ENCODE data around the gene CHERP. TPM values are rescaled to one million over a fixed set of nuclear protein-coding genes. Genes with fewer than 3 reads are reported as not detected.

CHERP gene
- total RNA-seq, 2 experiments from 2014 or later = 15.6 to 87.2 TPM

GRCh38 chr19:16581145-16581970 is 39.1 kb upstream of the CHERP start:
- Histone ChIP-seq H3K9me3 (ENCODE audit: low read length) (no peaks in the 10 kb centered on the region), H3K4me2 (ENCODE audit: low read length) (no peak overlapping the region), H3K9me2 (ENCODE audit: insufficient read depth, low read length) (no peaks in the 10 kb centered on the region), H3K4me1 (ENCODE audit: insufficient read depth, low read length, poor library complexity, severe bottlenecking) (peaks cover 51% of the 10 kb centered on the region), H3K4me3 (ENCODE audit: low read depth, low read length, poor library complexity, severe bottlenecking) (no peak overlapping the region), H4K20me1 (ENCODE audit: insufficient read depth, low read length) (peaks cover 11% of the 10 kb centered on the region), H3K36me3 (ENCODE audit: insufficient read depth, low read length) (peaks cover 55% of the 10 kb centered on the region), H3K27ac (ENCODE audit: low read depth, low read length, poor library complexity, severe bottlenecking) (no peak overlapping the region), H3K79me2 (ENCODE audit: insufficient read depth, low read depth, low read length) (peaks cover 87% of the 10 kb centered on the region), H2AFZ (ENCODE audit: low read length) (no peak overlapping the region)
- ChIA-PET POLR2A (no interaction called here), CTCF (ENCODE audit: unreplicated experiment) (interaction anchor here (0.6 kb wide), 1 partner anchor 8 kb away, joined by 3 read pairs; no protein-coding TSS in a partner anchor)
- no peak for TF ChIP-seq CTCF (conservative IDR thresholded peaks at IDR 0.05; ENCODE audit: low read length)
- TF ChIP-seq EZH2phosphoT487 (IDR thresholded peaks at IDR 0.05; ENCODE audit: borderline replicate concordance, low read depth, low read length) = no peak
- no TSS peak for BruUV-seq (replicated peaks)
- DNase-seq (ENCODE audit: low spot score) = no peak
- intact Hi-C loops (cut with micrococcal nuclease; ENCODE audit: unreplicated experiment) = no loop called here

- Histone ChIP-seq H3K9me2 (ENCODE audit: insufficient read depth, low read length) (no peaks in the 10 kb centered on the region), H3K4me2 (ENCODE audit: low read length) (no peak overlapping the region), H3K27ac (ENCODE audit: low read depth, low read length, poor library complexity, severe bottlenecking) (no peak overlapping the region), H3K36me3 (ENCODE audit: insufficient read depth, low read length) (peaks cover 72% of the 10 kb centered on the region), H2AFZ (ENCODE audit: low read length) (no peak overlapping the region), H4K20me1 (ENCODE audit: insufficient read depth, low read length) (peaks cover 11% of the 10 kb centered on the region), H3K4me1 (ENCODE audit: insufficient read depth, low read length, poor library complexity, severe bottlenecking) (peaks cover 34% of the 10 kb centered on the region), H3K79me2 (ENCODE audit: insufficient read depth, low read depth, low read length) (peaks cover 71% of the 10 kb centered on the region), H3K4me3 (ENCODE audit: low read depth, low read length, poor library complexity, severe bottlenecking) (no peak overlapping the region), H3K9me3 (ENCODE audit: low read length) (no peaks in the 10 kb centered on the region)
- DNase-seq (ENCODE audit: low spot score) = no peak
- intact Hi-C loops (cut with micrococcal nuclease; ENCODE audit: unreplicated experiment) = no loop called here
- BruUV-seq (replicated peaks) = no TSS peak
- ChIA-PET POLR2A (no interaction called here), CTCF (ENCODE audit: unreplicated experiment) (no interaction called here)
- TF ChIP-seq EZH2phosphoT487 (IDR thresholded peaks at IDR 0.05; ENCODE audit: borderline replicate concordance, low read depth, low read length) (no peak), CTCF (conservative IDR thresholded peaks at IDR 0.05; ENCODE audit: low read length) (no peak)
These were observed 37.1 kb upstream of the CHERP start for GRCh38 chr19:16579381-16579780.

GRCh38 chr19:16577531-16577985 is 35.3 kb upstream of the CHERP start:
- peaks cover 71% of the 10 kb centered on the region for H3K79me2 ChIP-seq (ENCODE audit: insufficient read depth, low read depth, low read length)
- CTCF ChIA-PET (ENCODE audit: unreplicated experiment) = no interaction called here
- no peak for TF ChIP-seq EZH2phosphoT487 (IDR thresholded peaks at IDR 0.05; ENCODE audit: borderline replicate concordance, low read depth, low read length)
- no peak for TF ChIP-seq CTCF (conservative IDR thresholded peaks at IDR 0.05; ENCODE audit: low read length)
- no peak overlapping the region for H3K4me2 ChIP-seq (ENCODE audit: low read length)
- intact Hi-C loops (cut with micrococcal nuclease; ENCODE audit: unreplicated experiment) = no loop called here
- H3K27ac ChIP-seq (ENCODE audit: low read depth, low read length, poor library complexity, severe bottlenecking) = no peak overlapping the region
- H3K9me2 ChIP-seq (ENCODE audit: insufficient read depth, low read length) = no peaks in the 10 kb centered on the region
- BruUV-seq (replicated peaks) = no TSS peak
- H3K36me3 ChIP-seq (ENCODE audit: insufficient read depth, low read length) = peaks cover 80% of the 10 kb centered on the region
- DNase-seq (ENCODE audit: low spot score) = no peak
- no peak overlapping the region for H3K4me3 ChIP-seq (ENCODE audit: low read depth, low read length, poor library complexity, severe bottlenecking)
- H3K9me3 ChIP-seq (ENCODE audit: low read length) = no peaks in the 10 kb centered on the region
- H3K4me1 ChIP-seq (ENCODE audit: insufficient read depth, low read length, poor library complexity, severe bottlenecking) = peaks cover 31% of the 10 kb centered on the region
- no peak overlapping the region for H2AFZ ChIP-seq (ENCODE audit: low read length)
- H4K20me1 ChIP-seq (ENCODE audit: insufficient read depth, low read length) = peaks cover 11% of the 10 kb centered on the region
- POLR2A ChIA-PET = interaction anchor here (0.5 to 0.7 kb wide), 2 partner anchors 16 to 445 kb away, joined by 3 read pairs; no protein-coding TSS in a partner anchor
